ENCODE results near the gene PIGR. TPM values are rescaled to one million over a fixed set of nuclear protein-coding genes. Genes with fewer than 3 reads are reported as not detected.

The PIGR gene
- total and polyA plus RNA-seq, 4 donors = 0.28 to 67.5 (median 1.5) TPM

- H3K9me3 ChIP-seq (ENCODE audit: control insufficient read depth, low read length) = no peaks in the 10 kb centered on the region
- no peak overlapping the region for H3K27ac ChIP-seq (ENCODE audit: low read depth in 1 of 2, low read length in 2 of 2)
- H3K4me1 ChIP-seq (ENCODE audit: control insufficient read depth in 1 of 2, insufficient read depth in 2 of 2, low read length in 2 of 2) = no peaks in the 10 kb centered on the region
- H3K36me3 ChIP-seq (ENCODE audit: control insufficient read depth in 1 of 2, insufficient read depth in 2 of 2, low read length in 1 of 2) = no peaks in the 10 kb centered on the region
- 77 to 79% methylated on average over 1 of the region's 1 CpG for WGBS, 2 donors
- ATAC-seq (ENCODE audit: low FRiP score) (no peak), DNase-seq (no peak)
- H3K27me3 ChIP-seq (ENCODE audit: control insufficient read depth in 1 of 2, insufficient read depth in 2 of 2, low read length in 1 of 2) = no peaks in the 10 kb centered on the region
- intact Hi-C loops (cut with DNase I) = no loop called here
- H3K4me3 ChIP-seq (ENCODE audit: low read length in 2 of 2) = no peak overlapping the region
Measured at GRCh38 chr1:206975306-206975705, 29.0 kb upstream of the PIGR start.

- H3K36me3 ChIP-seq (ENCODE audit: control insufficient read depth in 1 of 2, insufficient read depth in 2 of 2, low read length in 1 of 2) = no peaks in the 10 kb centered on the region
- no peak overlapping the region for H3K27ac ChIP-seq (ENCODE audit: low read depth in 1 of 2, low read length in 2 of 2)
- 87 to 89% methylated on average over 3 of the region's 3 CpGs for WGBS, 2 donors
- intact Hi-C loops (cut with DNase I) = no loop called here
- H3K27me3 ChIP-seq (ENCODE audit: control insufficient read depth in 1 of 2, insufficient read depth in 2 of 2, low read length in 1 of 2) = no peaks in the 10 kb centered on the region
- no peaks in the 10 kb centered on the region for H3K9me3 ChIP-seq (ENCODE audit: control insufficient read depth, low read length)
- DNase-seq (no peak), ATAC-seq (ENCODE audit: low FRiP score) (no peak)
- no peaks in the 10 kb centered on the region for H3K4me1 ChIP-seq (ENCODE audit: control insufficient read depth in 1 of 2, insufficient read depth in 2 of 2, low read length in 2 of 2)
- no peak overlapping the region for H3K4me3 ChIP-seq (ENCODE audit: low read length in 2 of 2)
Measured at GRCh38 chr1:206974140-206974539, 27.9 kb upstream of the PIGR start.

- H3K9me3 ChIP-seq (ENCODE audit: control insufficient read depth, low read length) = no peaks in the 10 kb centered on the region
- no peak overlapping the region for H3K4me3 ChIP-seq (ENCODE audit: low read length in 2 of 2)
- H3K4me1 ChIP-seq (ENCODE audit: control insufficient read depth in 1 of 2, insufficient read depth in 2 of 2, low read length in 2 of 2) = no peaks in the 10 kb centered on the region
- DNase-seq = no peak
- intact Hi-C loops (cut with DNase I) = no loop called here
- no peaks in the 10 kb centered on the region for H3K36me3 ChIP-seq (ENCODE audit: control insufficient read depth in 1 of 2, insufficient read depth in 2 of 2, low read length in 1 of 2)
- no peak overlapping the region for H3K27ac ChIP-seq (ENCODE audit: low read depth in 1 of 2, low read length in 2 of 2)
- no peaks in the 10 kb centered on the region for H3K27me3 ChIP-seq (ENCODE audit: control insufficient read depth in 1 of 2, insufficient read depth in 2 of 2, low read length in 1 of 2)
- ATAC-seq (ENCODE audit: low FRiP score) = no peak
- 67 to 70% methylated on average over 2 of the region's 2 CpGs for WGBS, 2 donors
Measured at GRCh38 chr1:206972728-206973127, 26.5 kb upstream of the PIGR start.

- 70 to 79% methylated on average over 2 of the region's 2 CpGs for WGBS, 2 donors
- intact Hi-C loops (cut with DNase I) = no loop called here
- Histone ChIP-seq H3K4me1 (ENCODE audit: control insufficient read depth in 1 of 2, insufficient read depth in 2 of 2, low read length in 2 of 2) (no peaks in the 10 kb centered on the region), H3K27me3 (ENCODE audit: control insufficient read depth in 1 of 2, insufficient read depth in 2 of 2, low read length in 1 of 2) (no peaks in the 10 kb centered on the region), H3K27ac (ENCODE audit: low read depth in 1 of 2, low read length in 2 of 2) (no peak overlapping the region), H3K36me3 (ENCODE audit: control insufficient read depth in 1 of 2, insufficient read depth in 2 of 2, low read length in 1 of 2) (no peaks in the 10 kb centered on the region), H3K9me3 (ENCODE audit: control insufficient read depth, low read length) (no peaks in the 10 kb centered on the region), H3K4me3 (ENCODE audit: low read length in 2 of 2) (no peak overlapping the region)
- ATAC-seq (ENCODE audit: low FRiP score) = no peak
- DNase-seq = no peak
Measured at GRCh38 chr1:206971029-206971655, 24.9 kb upstream of the PIGR start.

GRCh38 chr1:206970446-206970845 lies 24.2 kb upstream of the PIGR start, which contains the start of gene FCAMR:
Gene FCAMR (minus strand): TSS chr1:206970460. CDS start chr1:206970125, 335 bp downstream.
- no peaks in the 10 kb centered on the region for H3K27me3 ChIP-seq (ENCODE audit: control insufficient read depth in 1 of 2, insufficient read depth in 2 of 2, low read length in 1 of 2)
- H3K4me1 ChIP-seq (ENCODE audit: control insufficient read depth in 1 of 2, insufficient read depth in 2 of 2, low read length in 2 of 2) = no peaks in the 10 kb centered on the region
- no peak for DNase-seq
- no peaks in the 10 kb centered on the region for H3K36me3 ChIP-seq (ENCODE audit: control insufficient read depth in 1 of 2, insufficient read depth in 2 of 2, low read length in 1 of 2)
- H3K9me3 ChIP-seq (ENCODE audit: control insufficient read depth, low read length) = no peaks in the 10 kb centered on the region
- 52 to 53% methylated on average over 2 of the region's 2 CpGs for WGBS, 2 donors
- H3K4me3 ChIP-seq (ENCODE audit: low read length in 2 of 2) = no peak within 1 kb of the TSS
- intact Hi-C loops (cut with DNase I) = no loop called here
- H3K27ac ChIP-seq (ENCODE audit: low read depth in 1 of 2, low read length in 2 of 2) = no peak within 1 kb of the TSS
- ATAC-seq (ENCODE audit: low FRiP score) = no peak

- ATAC-seq (ENCODE audit: low FRiP score) (no peak), DNase-seq (no peak)
- 54 to 61% methylated on average over 5 of the region's 5 CpGs for WGBS, 2 donors
- Histone ChIP-seq H3K27me3 (ENCODE audit: control insufficient read depth in 1 of 2, insufficient read depth in 2 of 2, low read length in 1 of 2) (no peaks in the 10 kb centered on the region), H3K4me1 (ENCODE audit: control insufficient read depth in 1 of 2, insufficient read depth in 2 of 2, low read length in 2 of 2) (no peaks in the 10 kb centered on the region), H3K36me3 (ENCODE audit: control insufficient read depth in 1 of 2, insufficient read depth in 2 of 2, low read length in 1 of 2) (no peaks in the 10 kb centered on the region), H3K4me3 (ENCODE audit: low read length in 2 of 2) (no peak overlapping the region), H3K9me3 (ENCODE audit: control insufficient read depth, low read length) (no peaks in the 10 kb centered on the region), H3K27ac (ENCODE audit: low read depth in 1 of 2, low read length in 2 of 2) (no peak overlapping the region)
- intact Hi-C loops (cut with DNase I) = no loop called here
Measured at GRCh38 chr1:206969090-206969489, 22.8 kb upstream of the PIGR start.

GRCh38 chr1:206967096-206967849 lies 21.0 kb upstream of the PIGR start:
- Histone ChIP-seq H3K36me3 (ENCODE audit: control insufficient read depth in 1 of 2, insufficient read depth in 2 of 2, low read length in 1 of 2) (no peaks in the 10 kb centered on the region), H3K27ac (ENCODE audit: low read depth in 1 of 2, low read length in 2 of 2) (no peak overlapping the region), H3K4me1 (ENCODE audit: control insufficient read depth in 1 of 2, insufficient read depth in 2 of 2, low read length in 2 of 2) (no peaks in the 10 kb centered on the region), H3K4me3 (ENCODE audit: low read length in 2 of 2) (no peak overlapping the region), H3K27me3 (ENCODE audit: control insufficient read depth in 1 of 2, insufficient read depth in 2 of 2, low read length in 1 of 2) (no peaks in the 10 kb centered on the region), H3K9me3 (ENCODE audit: control insufficient read depth, low read length) (no peaks in the 10 kb centered on the region)
- DNase-seq (no peak), ATAC-seq (ENCODE audit: low FRiP score) (no peak)
- intact Hi-C loops (cut with DNase I) = no loop called here
- WGBS, 2 donors = 66 to 69% methylated on average over 8 of the region's 8 CpGs

GRCh38 chr1:206965781-206966180 lies 19.5 kb upstream of the PIGR start:
- intact Hi-C loops (cut with DNase I) = no loop called here
- ATAC-seq (ENCODE audit: low FRiP score) (no peak), DNase-seq (no peak)
- Histone ChIP-seq H3K4me3 (ENCODE audit: low read length in 2 of 2) (no peak overlapping the region), H3K27ac (ENCODE audit: low read depth in 1 of 2, low read length in 2 of 2) (no peak overlapping the region), H3K36me3 (ENCODE audit: control insufficient read depth in 1 of 2, insufficient read depth in 2 of 2, low read length in 1 of 2) (no peaks in the 10 kb centered on the region), H3K4me1 (ENCODE audit: control insufficient read depth in 1 of 2, insufficient read depth in 2 of 2, low read length in 2 of 2) (no peaks in the 10 kb centered on the region), H3K27me3 (ENCODE audit: control insufficient read depth in 1 of 2, insufficient read depth in 2 of 2, low read length in 1 of 2) (no peaks in the 10 kb centered on the region), H3K9me3 (ENCODE audit: control insufficient read depth, low read length) (no peaks in the 10 kb centered on the region)
- 80 to 87% methylated on average over 2 of the region's 2 CpGs for WGBS, 2 donors

- no peaks in the 10 kb centered on the region for H3K4me1 ChIP-seq (ENCODE audit: control insufficient read depth in 1 of 2, insufficient read depth in 2 of 2, low read length in 2 of 2)
- H3K4me3 ChIP-seq (ENCODE audit: low read length in 2 of 2) = no peak overlapping the region
- intact Hi-C loops (cut with DNase I) = no loop called here
- no peak for DNase-seq
- WGBS, 2 donors = 65 to 67% methylated on average over 1 of the region's 1 CpG
- no peaks in the 10 kb centered on the region for H3K9me3 ChIP-seq (ENCODE audit: control insufficient read depth, low read length)
- H3K36me3 ChIP-seq (ENCODE audit: control insufficient read depth in 1 of 2, insufficient read depth in 2 of 2, low read length in 1 of 2) = no peaks in the 10 kb centered on the region
- no peak overlapping the region for H3K27ac ChIP-seq (ENCODE audit: low read depth in 1 of 2, low read length in 2 of 2)
- ATAC-seq (ENCODE audit: low FRiP score) = no peak
- H3K27me3 ChIP-seq (ENCODE audit: control insufficient read depth in 1 of 2, insufficient read depth in 2 of 2, low read length in 1 of 2) = no peaks in the 10 kb centered on the region
Measured at GRCh38 chr1:206963740-206964139, 17.5 kb upstream of the PIGR start.

All from aorta (tissue), 5 donors.